HEK293 (cell line): ENCODE data around the gene FAAH2.

Source experiments
- CTCF ChIA-PET: fragments of 350-600 bp; formaldehyde crosslinking; extraction: SDS; loops from one replicate; lab custom pipeline; 2021; ENCODE audit warnings: antibody characterized with exemption; lab: Yijun Ruan, JAX
- POLR2A ChIA-PET: fragments of 300-600 bp; formaldehyde crosslinking; extraction: SDS; loops from one replicate; lab custom pipeline; 2020; ENCODE audit warnings: antibody characterized with exemption, inconsistent platforms; lab: Yijun Ruan, JAX
- H3K27ac ChIP-seq: fragments of 200-500 bp; sonication (Bioruptor generic); 2 replicates; pipeline ENCODE4 v1.5.1; 2014; ENCODE audit warnings: low read depth, low read length, control low read depth, inconsistent platforms; ENCODE audit errors: extremely low read depth
- H3K36me3 ChIP-seq, 2 experiments: fragments of 200-500 bp in 1 of 2; sonication (Bioruptor generic) in 1 of 2; 1 replicate in 1 of 2; 2 replicates in 1 of 2; pipeline ENCODE4 v1.5.1; 2014 to 2017; ENCODE audit warnings: inconsistent platforms in 2 of 2, low read length in 2 of 2; ENCODE audit not compliant: control insufficient read depth in 2 of 2, insufficient read depth in 1 of 2
- H3K4me1 ChIP-seq: fragments of 200-500 bp; sonication (Bioruptor generic); 2 replicates; pipeline ENCODE4 v1.5.1; 2014; ENCODE audit warnings: mild to moderate bottlenecking, low read length, inconsistent platforms; ENCODE audit not compliant: control insufficient read depth, insufficient read depth
- H3K4me3 ChIP-seq: 2 replicates; pipeline ENCODE4 v1.5.1; 2011; ENCODE audit warnings: low read depth, mild to moderate bottlenecking, control low read depth, low read length, moderate library complexity
- H3K9me3 ChIP-seq: fragments of 200-500 bp; sonication (Bioruptor generic); 2 replicates; pipeline ENCODE4 v1.5.1; 2014; ENCODE audit warnings: low read depth, low read length, inconsistent platforms; ENCODE audit not compliant: control insufficient read depth, insufficient read depth
- HOXC10 ChIP-seq: sonication (generic); formaldehyde crosslinking; IDR thresholded peaks from 2 replicates; pipeline ENCODE4 v1.8.1; 2023; ENCODE audit warnings: mild to moderate bottlenecking, missing genetic modification reagents
- KLF9 ChIP-seq: fragments of 450-650 bp; formaldehyde crosslinking; IDR thresholded peaks from 2 replicates; pipeline ENCODE4 v1.5.1; 2016; ENCODE audit warnings: missing biosample characterization, missing genetic modification characterization, low read depth
- RBAK ChIP-seq: fragments of 450-650 bp; formaldehyde crosslinking; IDR thresholded peaks from 2 replicates; pipeline ENCODE4 v1.5.1; 2016; ENCODE audit warnings: missing biosample characterization, missing genetic modification characterization
- SP2 ChIP-seq: fragments of 450-650 bp; formaldehyde crosslinking; IDR thresholded peaks from 2 replicates; pipeline ENCODE4 v1.5.1; 2016; ENCODE audit warnings: missing biosample characterization, missing genetic modification characterization
- ZBTB7A ChIP-seq: fragments of 450-650 bp; formaldehyde crosslinking; IDR thresholded peaks from 2 replicates; pipeline ENCODE4 v1.5.1; 2016; ENCODE audit warnings: low read depth, missing biosample characterization, missing genetic modification characterization
- ZIC2 ChIP-seq: fragments of 450-650 bp; formaldehyde crosslinking; IDR thresholded peaks from 2 replicates; pipeline ENCODE4 v1.5.1; 2016; ENCODE audit warnings: missing biosample characterization, missing genetic modification characterization
- ZNF10 ChIP-seq: fragments of 450-650 bp; formaldehyde crosslinking; IDR thresholded peaks from 2 replicates; pipeline ENCODE4 v1.5.1; 2017; ENCODE audit warnings: missing biosample characterization, missing genetic modification characterization
- ZNF174 ChIP-seq: fragments of 450-650 bp; formaldehyde crosslinking; IDR thresholded peaks from 2 replicates; pipeline ENCODE4 v1.5.0; 2017; ENCODE audit warnings: missing biosample characterization, mild to moderate bottlenecking, missing genetic modification characterization
- ZNF18 ChIP-seq: fragments of 450-650 bp; formaldehyde crosslinking; IDR thresholded peaks from 2 replicates; pipeline ENCODE4 v1.5.1; 2016; ENCODE audit warnings: missing biosample characterization, missing genetic modification characterization
- ZNF24 ChIP-seq: fragments of 450-650 bp; formaldehyde crosslinking; IDR thresholded peaks from 2 replicates; pipeline ENCODE4 v1.5.1; 2016; ENCODE audit warnings: missing biosample characterization, missing genetic modification characterization
- ZNF26 ChIP-seq: fragments of 450-650 bp; formaldehyde crosslinking; IDR thresholded peaks from 2 replicates; pipeline ENCODE4 v1.5.1; 2016; ENCODE audit warnings: missing biosample characterization, missing genetic modification characterization
- ZNF341 ChIP-seq: fragments of 450-650 bp; formaldehyde crosslinking; IDR thresholded peaks from 2 replicates; pipeline ENCODE4; 2016; ENCODE audit warnings: low read depth, missing biosample characterization, missing genetic modification characterization
- ZNF362 ChIP-seq: fragments of 450-650 bp; formaldehyde crosslinking; IDR thresholded peaks from 2 replicates; pipeline ENCODE4 v1.5.1; 2016; ENCODE audit warnings: missing biosample characterization, missing genetic modification characterization
- ZNF366 ChIP-seq: fragments of 450-650 bp; formaldehyde crosslinking; conservative IDR thresholded peaks from 2 replicates; pipeline ENCODE4 v1.5.1; 2016; ENCODE audit warnings: missing biosample characterization, missing genetic modification characterization
- ZNF37A ChIP-seq: fragments of 450-650 bp; IDR thresholded peaks from 2 replicates; pipeline ENCODE4 v1.5.1; 2018; ENCODE audit warnings: missing biosample characterization, missing genetic modification characterization
- ZNF621 ChIP-seq: fragments of 450-650 bp; formaldehyde crosslinking; IDR thresholded peaks from 2 replicates; pipeline ENCODE4 v1.5.1; 2017; ENCODE audit warnings: missing biosample characterization, missing genetic modification characterization
- ZNF624 ChIP-seq: fragments of 450-650 bp; formaldehyde crosslinking; IDR thresholded peaks from 2 replicates; pipeline ENCODE4 v1.5.1; 2017; ENCODE audit warnings: missing biosample characterization, missing genetic modification characterization
- ZNF645 ChIP-seq: fragments of 450-650 bp; formaldehyde crosslinking; IDR thresholded peaks from 2 replicates; pipeline ENCODE4; 2016; ENCODE audit warnings: missing biosample characterization, missing genetic modification characterization
- ZNF654 ChIP-seq: fragments of 450-650 bp; formaldehyde crosslinking; IDR thresholded peaks from 2 replicates; pipeline ENCODE4 v1.5.1; 2016; ENCODE audit warnings: low read depth, missing biosample characterization, missing genetic modification characterization
- ZNF777 ChIP-seq: fragments of 450-650 bp; formaldehyde crosslinking; IDR thresholded peaks from 2 replicates; pipeline ENCODE4 v1.5.1; 2017; ENCODE audit warnings: missing biosample characterization, missing genetic modification characterization, borderline replicate concordance
- ZSCAN30 ChIP-seq: fragments of 450-650 bp; IDR thresholded peaks from 2 replicates; pipeline ENCODE4 v1.5.1; 2018; ENCODE audit warnings: missing biosample characterization, mild to moderate bottlenecking, missing genetic modification characterization, moderate library complexity

The FAAH2 gene

DNA sequence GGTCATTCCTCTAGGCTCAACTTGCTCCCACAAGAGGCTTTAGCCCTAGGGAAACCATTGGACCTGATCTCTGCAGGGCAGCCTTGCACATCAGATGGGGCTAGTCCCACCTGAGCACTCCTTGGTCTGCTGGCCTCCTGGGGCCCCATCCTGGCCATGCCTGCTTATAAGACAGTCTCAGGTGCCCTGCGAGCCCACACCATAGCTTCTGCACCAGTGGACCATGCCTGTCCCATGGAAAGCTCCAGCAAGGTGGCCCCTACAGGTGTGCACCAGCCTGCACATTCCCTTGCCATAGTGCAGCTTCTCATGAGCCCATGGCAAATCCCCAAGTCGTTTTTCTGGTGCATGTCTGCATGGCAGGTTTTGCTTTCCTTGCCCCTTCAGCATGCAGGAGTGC, 19.6 kb upstream of the FAAH2 start:
- POLR2A ChIA-PET, result no interaction called here

DNA sequence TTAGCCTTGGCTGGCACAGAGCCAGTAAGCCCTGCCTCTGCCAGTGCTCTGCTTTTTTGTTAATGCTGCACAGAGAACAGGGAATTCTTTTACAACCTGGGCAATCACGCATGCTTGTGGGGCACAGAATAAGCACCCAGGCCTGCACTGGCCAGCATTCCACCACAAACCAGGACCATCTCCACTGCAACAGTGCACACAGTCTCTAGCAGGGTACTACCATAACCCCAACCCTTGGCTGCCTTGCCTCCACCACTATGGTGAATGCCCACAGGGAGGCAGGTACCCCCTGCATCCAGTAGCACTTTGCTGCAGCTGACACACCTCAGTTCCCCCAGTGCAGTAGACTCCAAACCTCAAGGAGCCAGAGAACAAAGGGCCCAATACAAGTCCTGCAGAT, 19.2 kb upstream of the FAAH2 start:
- H3K36me3 ChIP-seq, result no peaks in the 10 kb centered on the region
- ChIA-PET POLR2A (no interaction called here), CTCF (no interaction called here)
- H3K27ac ChIP-seq, result no peak overlapping the region
- H3K4me3 ChIP-seq, result no peak overlapping the region
- H3K9me3 ChIP-seq, result peaks cover 4% of the 10 kb centered on the region; the same call in 1 of the 2 replicates
- no peak for TF ChIP-seq ZNF341 (tag by site-specific recombination)
- no peak for TF ChIP-seq RBAK (tag by site-specific recombination)
- TF ChIP-seq ZBTB7A (tag by site-specific recombination), result no peak
- TF ChIP-seq ZNF26, result no peak
- no peak for TF ChIP-seq ZSCAN30 (tag by site-specific recombination)
- TF ChIP-seq ZNF362 (tag by site-specific recombination), result no peak
- TF ChIP-seq HOXC10 (CRISPR knock-in tag), result no peak
- TF ChIP-seq ZNF174 (tag by site-specific recombination), result no peak
- no peak for TF ChIP-seq ZNF366 (tag by site-specific recombination)
- no peak for TF ChIP-seq ZIC2 (tag by site-specific recombination)
- TF ChIP-seq, all 188 proteins: peak for 0
- H3K4me1 ChIP-seq, result no peaks in the 10 kb centered on the region

More for the DNA sequence above, 19.6 kb upstream of the FAAH2 start:
- Histone ChIP-seq H3K4me1 (no peaks in the 10 kb centered on the region), H3K4me3 (no peak overlapping the region), H3K9me3 (peaks cover 4% of the 10 kb centered on the region; the same call in 1 of the 2 replicates), H3K36me3 (no peaks in the 10 kb centered on the region), H3K27ac (no peak overlapping the region)
- no peak for TF ChIP-seq ZNF624 (tag by site-specific recombination)
- no peak for TF ChIP-seq ZNF645 (tag by site-specific recombination)
- TF ChIP-seq SP2, result no peak
- no peak for TF ChIP-seq KLF9 (tag by site-specific recombination)
- no peak for TF ChIP-seq ZSCAN30 (tag by site-specific recombination)
- TF ChIP-seq ZNF37A (tag by site-specific recombination), result no peak
- TF ChIP-seq ZNF777, result no peak
- TF ChIP-seq ZNF10 (tag by site-specific recombination), result no peak
- no peak for TF ChIP-seq ZNF654
- no peak for TF ChIP-seq ZNF621 (tag by site-specific recombination)
- no peak for TF ChIP-seq ZNF24 (tag by site-specific recombination)
- no peak for TF ChIP-seq ZNF18
- CTCF ChIA-PET, result no interaction called here
